Activated CD8-positive, alpha-beta memory T cell treated with anti-CD3 and anti-CD28 coated beads for 48 hours (primary cell): Measurements from ENCODE around the gene NCBP2.

Experiments used
- DNase-seq, 3 experiments: peaks; one replicate each; pipeline ENCODE4 v3.0.0-alpha.2; 2020; ENCODE audit warnings: low read depth in 2 of 3, low spot score in 2 of 3

The NCBP2 gene

GRCh38 chr3:196941729-196942225, 551 bp downstream of the NCBP2 start:
- DNase-seq, result peak in 2 of 3 experiments; percentile 37 to 40

- DNase-seq, result no peak
Observed at GRCh38 chr3:196938576-196938975, 3.8 kb downstream of the NCBP2 start.

GRCh38 chr3:196938124-196938523, 4.2 kb downstream of the NCBP2 start:
- DNase-seq, result no peak

GRCh38 chr3:196936288-196936687, 6.0 kb downstream of the NCBP2 start:
- no peak for DNase-seq

- no peak for DNase-seq
Observed at GRCh38 chr3:196932600-196932999, 9.7 kb downstream of the NCBP2 start.

GRCh38 chr3:196931828-196932587, 10.3 kb downstream of the NCBP2 start:
- DNase-seq, result no peak

GRCh38 chr3:196931157-196931556, 11.2 kb downstream of the NCBP2 start:
- no peak for DNase-seq

GRCh38 chr3:196927571-196928453, 14.5 kb downstream of the NCBP2 start:
- no peak for DNase-seq

- DNase-seq, result no peak
Observed at GRCh38 chr3:196920733-196921132, 21.6 kb downstream of the NCBP2 start.

- DNase-seq, result no peak
Observed at GRCh38 chr3:196918968-196919367, 23.4 kb downstream of the NCBP2 start.

GRCh38 chr3:196916995-196917394, 25.3 kb downstream of the NCBP2 start:
- no peak for DNase-seq

- no peak for DNase-seq
Observed at GRCh38 chr3:196916221-196916620, 26.1 kb downstream of the NCBP2 start.

GRCh38 chr3:196915375-196915774, 27.0 kb downstream of the NCBP2 start:
- DNase-seq, result no peak

GRCh38 chr3:196914866-196915265, 27.5 kb downstream of the NCBP2 start:
- DNase-seq, result no peak

GRCh38 chr3:196903740-196904139, 38.6 kb downstream of the NCBP2 start:
- no peak for DNase-seq

GRCh38 chr3:196902296-196902695, 40.0 kb downstream of the NCBP2 start:
- DNase-seq, result no peak

- DNase-seq, result no peak
Observed at GRCh38 chr3:196901768-196902167, 40.6 kb downstream of the NCBP2 start.

- no peak for DNase-seq
Observed at GRCh38 chr3:196896229-196896628, 46.1 kb downstream of the NCBP2 start.

GRCh38 chr3:196894557-196895295, 47.6 kb downstream of the NCBP2 start:
- DNase-seq, result no peak

GRCh38 chr3:196889844-196890708, 52.3 kb downstream of the NCBP2 start:
- DNase-seq, result no peak
